Prostate gland (tissue), 2 donors: ENCODE results near the gene GUK1.

Experiments
- CTCF ChIP-seq, 4 experiments: fragments of 200-600 bp in 2 of 4; fragments of 450-650 bp in 2 of 4; sonication (generic) in 2 of 4; IDR thresholded peaks; 1 replicate in 3 of 4; 2 replicates in 1 of 4; pipeline ENCODE4 v1.5.1; 2016 to 2019; ENCODE audit warnings: antibody characterized with exemption in 4 of 4, mild to moderate bottlenecking in 2 of 4, moderate library complexity in 2 of 4
- POLR2A ChIP-seq: fragments of 450-650 bp; IDR thresholded peaks from one replicate; pipeline ENCODE4 v1.6.1; 2016; ENCODE audit warnings: antibody characterized with exemption, mild to moderate bottlenecking
- POLR2AphosphoS5 ChIP-seq: sonication (generic); formaldehyde crosslinking; IDR thresholded peaks from one replicate; pipeline ENCODE4 v1.6.1; 2017; ENCODE audit warnings: antibody characterized with exemption

DNA sequence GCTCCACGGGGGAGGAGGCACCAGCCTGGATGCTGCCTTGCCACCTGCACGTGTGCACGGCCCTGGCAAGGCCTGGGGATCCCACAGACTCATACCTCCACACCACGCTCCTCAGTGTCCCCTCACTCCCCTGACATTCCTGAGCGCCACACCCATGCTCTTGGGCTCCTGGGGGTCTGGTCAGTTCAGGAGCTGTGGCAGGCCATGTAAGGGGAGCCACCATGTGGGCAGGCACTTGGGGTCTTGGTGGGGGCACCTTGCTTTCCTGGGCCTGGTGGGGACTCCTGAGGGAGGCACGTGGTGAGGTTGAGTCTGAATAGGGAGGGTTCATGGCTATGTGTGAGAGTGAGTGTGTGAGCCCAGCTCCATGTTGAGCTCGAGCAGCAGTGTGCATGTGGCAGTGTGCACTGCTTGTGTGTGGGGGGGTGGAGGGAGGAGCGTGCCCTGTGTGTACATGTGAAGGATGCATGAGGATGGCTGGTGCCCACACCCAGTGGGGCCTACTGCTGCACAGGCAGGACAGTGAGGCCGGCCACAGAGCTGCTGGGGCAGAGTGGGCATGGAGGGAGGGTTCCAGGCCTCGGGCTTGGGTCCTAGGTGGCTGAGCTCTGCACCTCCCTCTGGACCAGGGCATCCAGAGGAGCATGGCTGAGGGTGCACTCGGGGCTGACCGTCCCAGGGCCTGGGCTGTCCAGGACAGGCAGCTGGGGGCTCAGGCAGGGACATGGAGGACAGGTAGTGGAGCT lies 11.3 kb downstream of the GUK1 start:
- TF ChIP-seq CTCF (IDR thresholded peaks at IDR 0.05) (no peak), POLR2AphosphoS5 (no peak), POLR2A (no peak)
